Neural progenitor cell (in vitro differentiated cells): ENCODE results near the gene ADRA1B. TPM values are rescaled to one million over a fixed set of nuclear protein-coding genes. Genes with fewer than 3 reads are reported as not detected.

ENCODE experiments used
- DNase-seq: peaks from one replicate; pipeline ENCODE4 v3.0.0-alpha.2; 2016; ENCODE audit warnings: low spot score
- H2AFZ ChIP-seq: fragments of 200-600 bp; sonication (generic); replicated peaks from 2 replicates; pipeline ENCODE4 v1.6.1; 2016; ENCODE audit warnings: antibody characterized with exemption
- H3F3A ChIP-seq: fragments of 200-600 bp; sonication (generic); 2 replicates; pipeline ENCODE4 v1.6.1; 2016; ENCODE audit warnings: antibody characterized with exemption, low read depth
- H3K27ac ChIP-seq: fragments of 200-600 bp; sonication (generic); 2 replicates; pipeline ENCODE4 v1.5.1; 2016; ENCODE audit warnings: mild to moderate bottlenecking
- H3K27me3 ChIP-seq: fragments of 200-600 bp; sonication (generic); 2 replicates; pipeline ENCODE4 v1.6.1; 2016; ENCODE audit warnings: mild to moderate bottlenecking, moderate library complexity
- H3K36me3 ChIP-seq: fragments of 200-600 bp; sonication (generic); 2 replicates; pipeline ENCODE4 v1.5.1; 2016
- H3K4me1 ChIP-seq: fragments of 200-600 bp; sonication (generic); 2 replicates; pipeline ENCODE4 v1.6.1; 2016; ENCODE audit warnings: mixed run types
- H3K4me2 ChIP-seq: fragments of 200-600 bp; sonication (generic); 2 replicates; pipeline ENCODE4 v1.6.1; 2016
- H3K4me3 ChIP-seq: fragments of 200-600 bp; sonication (generic); 2 replicates; pipeline ENCODE4 v1.5.1; 2016
- H3K79me2 ChIP-seq: fragments of 200-600 bp; sonication (generic); 2 replicates; pipeline ENCODE4 v1.6.1; 2016; ENCODE audit warnings: low read depth
- H3K9ac ChIP-seq: fragments of 200-600 bp; sonication (generic); 2 replicates; pipeline ENCODE4 v1.6.1; 2016
- H3K9me3 ChIP-seq: fragments of 200-600 bp; sonication (generic); 2 replicates; pipeline ENCODE4 v1.5.1; 2016; ENCODE audit warnings: low read depth
- H4K20me1 ChIP-seq: fragments of 200-600 bp; sonication (generic); 2 replicates; pipeline ENCODE4 v1.6.1; 2016; ENCODE audit warnings: low read depth
- H3K27ac Mint-ChIP-seq: 3 replicates; pipeline ENCODE4 v1.8.0; 2021; ENCODE audit warnings: mixed read lengths
- H3K27me3 Mint-ChIP-seq: 2 replicates; pipeline ENCODE4 v1.8.0; 2022; ENCODE audit warnings: low read depth, mild to moderate bottlenecking, inconsistent platforms, moderate library complexity, mixed read lengths; ENCODE audit not compliant: insufficient read depth
- H3K36me3 Mint-ChIP-seq: 3 replicates; pipeline ENCODE4 v1.8.0; 2021; ENCODE audit warnings: mixed read lengths
- H3K4me1 Mint-ChIP-seq: 3 replicates; pipeline ENCODE4 v1.8.0; 2021; ENCODE audit warnings: mixed read lengths
- H3K4me3 Mint-ChIP-seq: 3 replicates; pipeline ENCODE4 v1.8.0; 2021; ENCODE audit warnings: mild to moderate bottlenecking, moderate library complexity, mixed read lengths
- H3K9me3 Mint-ChIP-seq: 3 replicates; pipeline ENCODE4 v1.8.0; 2020; ENCODE audit warnings: mixed read lengths
- EZH2 ChIP-seq: fragments of 200-600 bp; sonication (generic); IDR thresholded peaks from 2 replicates; pipeline ENCODE4 v1.6.1; 2017; ENCODE audit warnings: antibody characterized with exemption, mild to moderate bottlenecking, moderate library complexity
- EZH2phosphoT487 ChIP-seq: fragments of 200-600 bp; sonication (generic); IDR thresholded peaks from 2 replicates; pipeline ENCODE4 v1.6.1; 2017; ENCODE audit warnings: antibody characterized with exemption
- total RNA-seq: library from RNA; depleted of rRNA; stranded (reverse); fragments of >200 nt; gene quantifications from 2 replicates; pipeline ENCODE4 v1.2.3, GENCODE V29; 2015; ENCODE audit warnings: low replicate concordance
- TF ChIP-seq, protein P1 (sequence below): fragments of 200-600 bp; sonication (generic); IDR thresholded peaks from 2 replicates; pipeline ENCODE4 v1.5.1; 2017; ENCODE audit warnings: antibody characterized with exemption, mild to moderate bottlenecking

Gene ADRA1B
- total RNA-seq, 1 donor from 2014 or later = not detected

DNA sequence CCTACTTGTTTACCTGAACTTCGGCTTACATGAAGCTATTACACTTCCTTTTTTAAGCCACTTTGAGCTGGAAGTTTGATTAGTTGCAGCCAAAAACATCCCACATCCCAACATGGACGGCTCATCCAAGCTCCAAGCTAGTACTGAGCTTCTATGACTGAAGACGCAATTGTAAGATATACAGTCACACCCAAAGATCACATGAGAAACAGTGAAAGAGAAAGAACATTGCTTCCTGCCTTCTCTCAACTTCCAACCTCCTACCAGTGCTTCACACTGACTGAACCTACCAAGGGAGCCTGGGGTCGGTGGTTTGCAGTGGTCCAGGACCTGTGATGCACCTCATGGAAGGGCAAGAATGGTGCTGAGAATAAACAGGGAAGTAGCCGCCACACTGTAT, 27.4 kb upstream of the ADRA1B start:
- no peak overlapping the region for H2AFZ ChIP-seq
- Mint-ChIP-seq H3K9me3 (no peaks in the 10 kb centered on the region), H3K36me3 (no peaks in the 10 kb centered on the region), H3K4me1 (no peaks in the 10 kb centered on the region), H3K27me3 (no peaks in the 10 kb centered on the region), H3K4me3 (no peak overlapping the region), H3K27ac (no peak overlapping the region)
- no peaks in the 10 kb centered on the region for H3K36me3 ChIP-seq
- no peak overlapping the region for H3K27ac ChIP-seq
- TF ChIP-seq EZH2phosphoT487 = no peak
- no peak for TF ChIP-seq EZH2
- TF ChIP-seq, protein P1, sequence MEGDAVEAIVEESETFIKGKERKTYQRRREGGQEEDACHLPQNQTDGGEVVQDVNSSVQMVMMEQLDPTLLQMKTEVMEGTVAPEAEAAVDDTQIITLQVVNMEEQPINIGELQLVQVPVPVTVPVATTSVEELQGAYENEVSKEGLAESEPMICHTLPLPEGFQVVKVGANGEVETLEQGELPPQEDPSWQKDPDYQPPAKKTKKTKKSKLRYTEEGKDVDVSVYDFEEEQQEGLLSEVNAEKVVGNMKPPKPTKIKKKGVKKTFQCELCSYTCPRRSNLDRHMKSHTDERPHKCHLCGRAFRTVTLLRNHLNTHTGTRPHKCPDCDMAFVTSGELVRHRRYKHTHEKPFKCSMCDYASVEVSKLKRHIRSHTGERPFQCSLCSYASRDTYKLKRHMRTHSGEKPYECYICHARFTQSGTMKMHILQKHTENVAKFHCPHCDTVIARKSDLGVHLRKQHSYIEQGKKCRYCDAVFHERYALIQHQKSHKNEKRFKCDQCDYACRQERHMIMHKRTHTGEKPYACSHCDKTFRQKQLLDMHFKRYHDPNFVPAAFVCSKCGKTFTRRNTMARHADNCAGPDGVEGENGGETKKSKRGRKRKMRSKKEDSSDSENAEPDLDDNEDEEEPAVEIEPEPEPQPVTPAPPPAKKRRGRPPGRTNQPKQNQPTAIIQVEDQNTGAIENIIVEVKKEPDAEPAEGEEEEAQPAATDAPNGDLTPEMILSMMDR = no peak
- no peak overlapping the region for H3K4me3 ChIP-seq
- H3K27me3 ChIP-seq = no peaks in the 10 kb centered on the region
- no peaks in the 10 kb centered on the region for H3K9me3 ChIP-seq
- no peak overlapping the region for H3K9ac ChIP-seq
- H3K79me2 ChIP-seq = no peaks in the 10 kb centered on the region
- no peak for DNase-seq
- H3K4me2 ChIP-seq = no peak overlapping the region
- no peaks in the 10 kb centered on the region for H4K20me1 ChIP-seq
- no peaks in the 10 kb centered on the region for H3F3A ChIP-seq
- peaks cover 7% of the 10 kb centered on the region for H3K4me1 ChIP-seq

DNA sequence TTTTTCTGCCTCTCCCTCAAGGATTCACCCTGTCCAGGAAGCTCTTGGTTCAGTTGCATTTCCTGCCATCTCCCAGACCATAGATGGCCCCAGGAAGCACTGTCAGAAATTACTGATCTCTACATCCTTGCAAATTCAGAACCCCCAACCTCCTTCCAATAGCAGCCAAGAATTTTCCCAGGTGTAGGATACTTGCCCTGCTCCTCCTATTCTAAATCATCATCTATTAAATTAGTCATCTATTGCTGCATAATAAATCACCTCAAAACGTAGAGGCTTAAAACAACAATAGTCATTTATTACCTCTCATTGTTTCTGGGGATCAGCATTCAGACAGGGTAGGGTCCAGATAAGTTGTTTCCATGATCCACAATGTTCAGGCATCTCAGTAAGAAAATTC, 26.1 kb upstream of the ADRA1B start:
- Histone ChIP-seq H3K4me3 (no peak overlapping the region), H3K79me2 (no peaks in the 10 kb centered on the region), H3K4me2 (no peak overlapping the region), H4K20me1 (no peaks in the 10 kb centered on the region), H3K36me3 (no peaks in the 10 kb centered on the region), H3K4me1 (peaks cover 7% of the 10 kb centered on the region), H3K9me3 (no peaks in the 10 kb centered on the region), H3K27me3 (no peaks in the 10 kb centered on the region), H3F3A (no peaks in the 10 kb centered on the region), H3K9ac (no peak overlapping the region), H3K27ac (no peak overlapping the region), H2AFZ (no peak overlapping the region)
- DNase-seq = no peak
- Mint-ChIP-seq H3K4me3 (no peak overlapping the region), H3K9me3 (no peaks in the 10 kb centered on the region), H3K27me3 (peaks cover 5% of the 10 kb centered on the region), H3K36me3 (no peaks in the 10 kb centered on the region), H3K4me1 (no peaks in the 10 kb centered on the region), H3K27ac (no peak overlapping the region)
- TF ChIP-seq EZH2 = no peak
- TF ChIP-seq EZH2phosphoT487 = no peak
- TF ChIP-seq, protein P1 = no peak

DNA sequence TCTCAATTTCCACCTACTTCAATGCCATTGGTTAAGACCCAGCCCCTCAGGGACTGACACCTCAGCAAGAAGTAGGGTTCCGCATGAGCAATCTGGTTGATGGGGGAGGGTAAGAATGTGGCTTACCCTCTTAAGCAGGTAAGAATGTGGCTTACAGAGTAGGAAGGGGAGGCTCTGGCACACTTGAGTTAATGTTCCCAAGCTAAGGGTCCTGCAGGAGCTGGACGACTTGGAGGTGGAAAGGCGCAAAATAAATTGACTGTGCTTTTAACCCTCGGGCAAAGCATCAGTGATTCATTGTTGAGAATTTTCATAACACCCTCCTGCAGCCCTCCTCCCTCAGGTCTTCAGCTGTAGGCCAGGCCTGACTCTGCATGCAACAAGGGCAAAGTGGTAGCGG, 24.9 kb upstream of the ADRA1B start:
- peaks cover 7% of the 10 kb centered on the region for H3K4me1 ChIP-seq
- peak overlapping the region; percentile 14 for H2AFZ ChIP-seq
- H4K20me1 ChIP-seq = no peaks in the 10 kb centered on the region
- no peak overlapping the region for H3K4me2 ChIP-seq
- TF ChIP-seq, protein P1 = no peak
- TF ChIP-seq EZH2phosphoT487 = no peak
- no peak overlapping the region for H3K4me3 ChIP-seq
- Mint-ChIP-seq H3K4me1 (no peaks in the 10 kb centered on the region), H3K27ac (no peak overlapping the region), H3K36me3 (no peaks in the 10 kb centered on the region), H3K4me3 (no peak overlapping the region), H3K9me3 (no peaks in the 10 kb centered on the region), H3K27me3 (peaks cover 5% of the 10 kb centered on the region)
- no peaks in the 10 kb centered on the region for H3K27me3 ChIP-seq
- H3K9ac ChIP-seq = no peak overlapping the region
- H3K36me3 ChIP-seq = no peaks in the 10 kb centered on the region
- no peak overlapping the region for H3K27ac ChIP-seq
- no peaks in the 10 kb centered on the region for H3F3A ChIP-seq
- peak; percentile 39 for DNase-seq
- no peaks in the 10 kb centered on the region for H3K9me3 ChIP-seq
- H3K79me2 ChIP-seq = no peaks in the 10 kb centered on the region
